Fibroblast of pulmonary artery (primary cell): ENCODE measurements around the gene OR6J1.
A peak's percentile ranks its signal among the peaks of the same experiment; 100 is the strongest.
"Not testable (repeated sequence)": the region's sequence is repeated elsewhere in the genome, so short reads cannot be mapped to it uniquely, and the experiment has no call there.

Source experiments
- DNase-seq: peaks from one replicate; pipeline ENCODE4 v3.0.0-alpha.2; 2010; ENCODE audit warnings: low read depth
- H3K4me3 ChIP-seq: replicated peaks from 2 replicates; pipeline ENCODE4 v1.5.1; 2011; ENCODE audit warnings: low read depth, mild to moderate bottlenecking, control low read depth, low read length, moderate library complexity
- TF ChIP-seq, protein P1 (sequence below): IDR thresholded peaks from 2 replicates; pipeline ENCODE4 v1.5.1; 2011; ENCODE audit warnings: mild to moderate bottlenecking, control low read depth, low read length, inconsistent platforms; ENCODE audit errors: missing control alignments

Gene OR6J1

DNA sequence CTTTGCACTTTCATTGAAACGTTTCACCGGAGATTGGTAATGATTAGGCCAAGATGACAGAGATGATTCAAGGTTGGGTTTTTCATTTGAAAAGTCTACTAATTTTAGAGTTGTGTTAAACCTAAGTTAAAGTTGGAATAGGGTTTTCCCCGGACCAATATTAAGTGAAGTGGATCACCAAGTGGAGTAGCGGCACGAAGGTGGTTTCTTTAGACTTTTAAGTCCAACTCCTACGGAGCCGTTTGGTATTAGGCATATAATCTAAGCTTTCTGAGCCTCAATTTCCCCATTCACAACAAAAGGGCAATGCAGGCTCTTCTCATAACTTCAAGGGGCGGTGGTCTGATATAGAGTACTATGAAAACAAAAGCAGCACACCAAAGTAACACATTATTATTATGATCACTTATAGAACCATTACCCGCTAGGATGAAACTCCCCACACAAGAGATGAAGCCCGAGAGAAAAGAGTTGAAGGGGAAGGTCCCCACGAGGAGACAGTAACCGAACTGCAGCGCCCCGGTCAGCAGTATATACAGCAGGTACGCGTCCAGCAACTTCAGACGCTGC, 55.5 kb downstream of the OR6J1 start:
- no peak for DNase-seq
- H3K4me3 ChIP-seq: peak overlapping the region; percentile 100
- TF ChIP-seq, protein P1, sequence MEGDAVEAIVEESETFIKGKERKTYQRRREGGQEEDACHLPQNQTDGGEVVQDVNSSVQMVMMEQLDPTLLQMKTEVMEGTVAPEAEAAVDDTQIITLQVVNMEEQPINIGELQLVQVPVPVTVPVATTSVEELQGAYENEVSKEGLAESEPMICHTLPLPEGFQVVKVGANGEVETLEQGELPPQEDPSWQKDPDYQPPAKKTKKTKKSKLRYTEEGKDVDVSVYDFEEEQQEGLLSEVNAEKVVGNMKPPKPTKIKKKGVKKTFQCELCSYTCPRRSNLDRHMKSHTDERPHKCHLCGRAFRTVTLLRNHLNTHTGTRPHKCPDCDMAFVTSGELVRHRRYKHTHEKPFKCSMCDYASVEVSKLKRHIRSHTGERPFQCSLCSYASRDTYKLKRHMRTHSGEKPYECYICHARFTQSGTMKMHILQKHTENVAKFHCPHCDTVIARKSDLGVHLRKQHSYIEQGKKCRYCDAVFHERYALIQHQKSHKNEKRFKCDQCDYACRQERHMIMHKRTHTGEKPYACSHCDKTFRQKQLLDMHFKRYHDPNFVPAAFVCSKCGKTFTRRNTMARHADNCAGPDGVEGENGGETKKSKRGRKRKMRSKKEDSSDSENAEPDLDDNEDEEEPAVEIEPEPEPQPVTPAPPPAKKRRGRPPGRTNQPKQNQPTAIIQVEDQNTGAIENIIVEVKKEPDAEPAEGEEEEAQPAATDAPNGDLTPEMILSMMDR: no peak

DNA sequence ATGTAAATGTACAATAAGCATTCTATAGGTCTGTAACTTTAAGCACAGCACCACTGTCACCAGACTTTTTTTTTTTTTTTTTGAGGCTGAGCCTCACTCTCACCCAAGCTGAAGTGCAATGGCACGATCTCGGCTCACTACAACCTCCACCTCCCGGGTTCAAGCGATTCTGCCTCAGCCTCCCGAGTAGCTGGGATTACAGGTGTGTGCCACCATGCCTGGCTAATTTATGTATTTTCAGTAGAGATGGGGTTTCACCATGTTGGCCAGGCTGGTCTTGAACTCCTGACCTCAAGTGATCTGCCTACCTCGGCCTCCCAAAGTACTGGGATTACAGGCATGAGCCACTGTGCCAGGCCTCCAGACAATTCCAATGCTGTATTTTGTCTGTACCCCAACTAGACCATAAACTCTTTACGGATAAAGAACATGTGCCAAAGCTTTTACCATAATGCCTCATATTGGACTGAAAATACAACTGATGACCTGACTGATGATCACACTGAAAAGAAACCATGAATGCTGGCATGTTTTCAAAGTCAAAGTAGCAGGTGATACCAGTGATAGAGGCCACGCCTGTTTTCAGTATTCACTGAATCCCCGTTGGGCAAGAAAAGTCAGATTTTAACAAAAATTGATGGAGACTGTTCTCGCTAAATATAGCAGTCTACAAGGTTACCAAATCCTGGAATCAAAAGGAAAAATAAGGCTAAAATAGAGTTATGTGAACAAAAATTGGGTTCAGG, 56.3 kb downstream of the OR6J1 start:
- not testable (repeated sequence) for DNase-seq
- peak overlapping the region; percentile 100 for H3K4me3 ChIP-seq

DNA sequence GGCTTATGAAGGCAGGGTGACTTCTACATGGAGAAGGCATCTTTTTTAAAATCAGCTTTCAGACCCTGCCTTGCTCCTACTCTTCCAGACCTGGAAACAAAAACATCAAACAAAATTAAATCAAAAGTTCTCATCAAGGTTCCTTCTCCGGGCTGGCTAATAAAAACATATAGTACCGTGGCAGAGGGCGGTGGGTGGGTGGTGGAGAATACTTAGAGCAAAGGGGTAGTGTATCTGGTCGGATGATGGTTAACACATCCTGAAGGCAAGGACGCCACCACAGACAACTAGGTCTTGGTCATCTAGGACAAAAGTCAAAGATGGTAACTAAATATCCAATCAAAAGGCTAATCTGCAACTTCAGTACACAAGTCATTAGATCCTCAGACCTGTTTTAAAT, 56.9 kb downstream of the OR6J1 start:
- H3K4me3 ChIP-seq: no peak overlapping the region
- TF ChIP-seq, protein P1: no peak

DNA sequence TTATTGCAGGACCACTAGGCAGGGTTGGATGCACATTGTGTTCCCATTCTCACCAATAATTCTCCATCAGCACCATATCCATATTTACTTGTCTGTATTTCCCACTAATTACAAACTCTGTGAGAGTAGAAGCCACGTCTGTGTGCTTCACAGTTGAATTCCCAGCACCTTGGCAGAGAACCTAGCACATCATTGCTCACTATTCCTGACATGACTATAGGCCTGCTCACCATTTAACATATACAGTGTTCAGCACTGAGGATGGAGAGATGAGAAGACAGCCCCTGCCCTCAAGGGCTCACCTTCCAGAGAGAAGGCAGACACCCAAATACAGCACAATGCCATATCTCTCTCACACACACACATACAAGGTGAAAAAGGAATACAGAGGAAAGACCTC, 60.2 kb downstream of the OR6J1 start:
- DNase-seq: no peak
- H3K4me3 ChIP-seq: no peak overlapping the region
- TF ChIP-seq, protein P1: no peak

More for the DNA sequence above, 56.9 kb downstream of the OR6J1 start:
- no peak for DNase-seq
